Activated CD4-positive, alpha-beta T cell treated with anti-CD3 and anti-CD28 coated beads for 36 hours (primary cell): ENCODE data around the gene SLC26A5. TPM values are rescaled to one million over a fixed set of nuclear protein-coding genes. Genes with fewer than 3 reads are reported as not detected.

ENCODE experiments used
- ATAC-seq: fragments of 200-7000 bp; cut with Tn5 transposase; one replicate; pipeline ENCODE4 v1.10.0; 2021; ENCODE audit warnings: mild to moderate bottlenecking, moderate library complexity
- CTCF ChIA-PET: fragments of 350-600 bp; sonication (Branson Sonifier 250); formaldehyde crosslinking; loops from one replicate; lab custom pipeline; 2021; ENCODE audit warnings: antibody characterized with exemption; lab: Charles Lee
- POLR2A ChIA-PET: fragments of 350-600 bp; sonication (Branson Sonifier 250); formaldehyde crosslinking; loops from one replicate; lab custom pipeline; 2021; ENCODE audit warnings: antibody characterized with exemption, inconsistent platforms; lab: Charles Lee
- DNase-seq: peaks from one replicate; pipeline ENCODE4 v3.0.0-alpha.2; 2020
- H3K27ac Mint-ChIP-seq: one replicate; pipeline ENCODE4 v1.8.0; 2021; ENCODE audit warnings: mixed read lengths
- H3K27me3 Mint-ChIP-seq: one replicate; pipeline ENCODE4 v1.8.0; 2021; ENCODE audit warnings: mixed read lengths
- H3K36me3 Mint-ChIP-seq: one replicate; pipeline ENCODE4 v1.8.0; 2021; ENCODE audit warnings: low read depth, mixed read lengths
- H3K4me1 Mint-ChIP-seq: one replicate; pipeline ENCODE4 v1.8.0; 2021; ENCODE audit warnings: mixed read lengths
- H3K4me3 Mint-ChIP-seq: one replicate; pipeline ENCODE4 v1.8.0; 2021; ENCODE audit warnings: mild to moderate bottlenecking, moderate library complexity, mixed read lengths
- H3K9me3 Mint-ChIP-seq: one replicate; pipeline ENCODE4 v1.8.0; 2021; ENCODE audit warnings: low read depth, mixed read lengths
- intact Hi-C, 2 experiments: fragments of 100-400 bp; cut with DNase I in 1 of 2; cut with micrococcal nuclease in 1 of 2; formaldehyde crosslinking; loops; one replicate each; pipeline versions ENCODE4 v1.14.2 to v1.15.1; 2022 to 2024; cut with DNase I, micrococcal nuclease
- total RNA-seq, 2 experiments: library from RNA; stranded (reverse); gene quantifications; one replicate each; pipeline ENCODE4 v1.2.3, GENCODE V29; 2021

The SLC26A5 gene
- total RNA-seq, 2 experiments from 2014 or later, result not detected

DNA sequence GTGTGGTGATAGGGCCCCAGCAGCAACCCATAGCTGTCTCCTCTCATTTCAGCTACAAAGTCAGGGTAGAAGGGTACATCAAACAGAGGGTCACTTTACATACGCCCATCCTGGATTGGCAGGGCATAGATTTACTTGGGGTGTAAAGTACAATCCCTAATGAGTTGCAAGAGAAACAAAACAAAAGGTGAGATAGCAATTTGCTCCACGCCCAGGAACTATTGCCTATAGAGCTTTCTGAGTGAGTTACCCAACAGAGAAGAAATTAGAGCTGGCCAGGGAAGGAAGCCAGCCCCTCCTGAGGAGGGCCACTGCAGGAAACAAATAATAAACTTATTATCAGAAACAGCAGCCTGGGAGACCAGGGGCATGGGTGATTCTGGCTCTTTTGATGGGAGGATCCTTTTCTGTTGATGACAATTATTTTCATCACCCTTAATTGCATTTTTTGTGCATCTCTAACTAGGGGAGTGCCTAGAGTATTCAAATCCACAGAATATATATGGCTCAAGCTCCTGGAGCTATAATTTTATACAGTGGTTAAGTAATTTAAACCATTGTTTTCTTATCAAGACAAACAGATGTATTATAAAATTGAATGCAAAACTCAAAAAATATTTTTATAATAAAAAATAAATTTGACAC lies 47.4 kb downstream of the SLC26A5 start:
- POLR2A ChIA-PET, result no interaction called here
- Mint-ChIP-seq H3K9me3 (no peaks in the 10 kb centered on the region), H3K4me1 (no peaks in the 10 kb centered on the region), H3K27me3 (peaks cover 3% of the 10 kb centered on the region), H3K27ac (no peak overlapping the region), H3K4me3 (no peak overlapping the region), H3K36me3 (no peaks in the 10 kb centered on the region)
- intact Hi-C loops, result no loop called here
- CTCF ChIA-PET, result interaction anchor here (0.7 kb wide), 1 partner anchor 10 kb away, joined by 3 read pairs; no protein-coding TSS in a partner anchor
- DNase-seq (no peak), ATAC-seq (no peak)

GRCh38 chr7:103396471-103396870 lies 49.5 kb downstream of the SLC26A5 start:
- no peak overlapping the region for H3K4me3 Mint-ChIP-seq
- H3K36me3 Mint-ChIP-seq, result no peaks in the 10 kb centered on the region
- no peak for DNase-seq
- ChIA-PET CTCF (no interaction called here), POLR2A (no interaction called here)
- no peaks in the 10 kb centered on the region for H3K9me3 Mint-ChIP-seq
- no peak for ATAC-seq
- intact Hi-C loops, result no loop called here
- H3K27ac Mint-ChIP-seq, result no peak overlapping the region
- H3K27me3 Mint-ChIP-seq, result peaks cover 3% of the 10 kb centered on the region
- H3K4me1 Mint-ChIP-seq, result no peaks in the 10 kb centered on the region

GRCh38 chr7:103395071-103395470 lies 50.9 kb downstream of the SLC26A5 start:
- Mint-ChIP-seq H3K4me1 (no peaks in the 10 kb centered on the region), H3K27ac (no peak overlapping the region), H3K4me3 (no peak overlapping the region), H3K9me3 (no peaks in the 10 kb centered on the region), H3K36me3 (no peaks in the 10 kb centered on the region), H3K27me3 (peaks cover 6% of the 10 kb centered on the region)
- CTCF ChIA-PET, result no interaction called here
- POLR2A ChIA-PET, result no interaction called here
- no peak for DNase-seq
- intact Hi-C loops, result no loop called here
- ATAC-seq, result no peak

DNA sequence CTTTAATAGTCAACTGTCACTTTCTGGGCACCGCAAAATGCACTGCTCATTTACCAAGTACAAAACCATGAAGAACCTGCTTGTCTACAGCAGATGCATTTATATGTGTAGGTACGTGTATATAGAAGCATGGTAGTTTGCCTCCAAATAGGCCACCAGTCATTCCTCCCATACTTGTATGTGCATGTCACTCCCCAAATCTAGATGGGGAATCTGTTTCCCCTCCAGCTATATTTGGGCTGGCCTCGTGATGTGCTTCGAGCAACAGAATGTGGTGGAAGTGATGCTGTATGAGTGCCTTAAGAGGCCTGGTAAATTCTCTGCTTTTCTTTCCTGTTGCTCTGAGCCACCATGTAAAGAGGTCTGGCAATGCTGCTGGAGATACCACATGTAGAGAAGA lies 51.4 kb downstream of the SLC26A5 start:
- ChIA-PET POLR2A (no interaction called here), CTCF (no interaction called here)
- H3K4me3 Mint-ChIP-seq, result no peak overlapping the region

GRCh38 chr7:103391976-103392375 lies 54.0 kb downstream of the SLC26A5 start:
- CTCF ChIA-PET, result interaction anchor here (0.8 kb wide), 1 partner anchor 17 kb away, joined by 3 read pairs; no protein-coding TSS in a partner anchor

More for the DNA sequence above, 51.4 kb downstream of the SLC26A5 start:
- H3K4me1 Mint-ChIP-seq, result no peaks in the 10 kb centered on the region
- no peak for ATAC-seq
- intact Hi-C loops, result no loop called here
- H3K27me3 Mint-ChIP-seq, result peaks cover 6% of the 10 kb centered on the region
- H3K36me3 Mint-ChIP-seq, result no peaks in the 10 kb centered on the region
- no peaks in the 10 kb centered on the region for H3K9me3 Mint-ChIP-seq
- H3K27ac Mint-ChIP-seq, result no peak overlapping the region
- no peak for DNase-seq

DNA sequence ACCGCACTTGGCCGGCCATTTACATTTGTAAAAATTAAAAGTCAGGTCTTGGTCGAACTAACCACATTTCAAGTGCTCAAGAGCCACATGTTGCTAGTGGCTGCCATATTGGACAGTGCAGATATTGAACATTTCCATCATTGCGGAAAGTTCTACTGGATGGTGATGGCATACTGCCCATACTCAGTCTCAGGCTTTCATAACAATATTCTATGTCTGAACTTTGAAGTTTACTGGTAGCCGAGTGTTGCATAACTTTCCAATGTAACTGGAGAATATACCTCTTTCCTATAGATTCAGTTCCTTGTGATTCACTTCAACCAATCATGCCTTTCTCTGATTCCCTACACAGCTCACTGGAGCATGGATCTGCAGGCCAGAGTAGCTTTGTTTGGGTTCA lies 54.9 kb downstream of the SLC26A5 start:
- ChIA-PET CTCF (interaction anchor here (0.8 kb wide), 1 partner anchor 18 kb away, joined by 3 read pairs; no protein-coding TSS in a partner anchor), POLR2A (no interaction called here)
- Mint-ChIP-seq H3K9me3 (no peaks in the 10 kb centered on the region), H3K4me1 (no peaks in the 10 kb centered on the region), H3K27ac (no peak overlapping the region), H3K36me3 (no peaks in the 10 kb centered on the region), H3K27me3 (peaks cover 7% of the 10 kb centered on the region), H3K4me3 (no peak overlapping the region)
- DNase-seq, result no peak
- no peak for ATAC-seq
- intact Hi-C loops, result no loop called here

More at GRCh38 chr7:103391976-103392375, 54.0 kb downstream of the SLC26A5 start:
- Mint-ChIP-seq H3K27ac (no peak overlapping the region), H3K4me1 (no peaks in the 10 kb centered on the region), H3K27me3 (peaks cover 10% of the 10 kb centered on the region), H3K4me3 (no peak overlapping the region), H3K36me3 (no peaks in the 10 kb centered on the region), H3K9me3 (no peaks in the 10 kb centered on the region)
- intact Hi-C loops, result no loop called here
- POLR2A ChIA-PET, result no interaction called here
- ATAC-seq (no peak), DNase-seq (no peak)

DNA sequence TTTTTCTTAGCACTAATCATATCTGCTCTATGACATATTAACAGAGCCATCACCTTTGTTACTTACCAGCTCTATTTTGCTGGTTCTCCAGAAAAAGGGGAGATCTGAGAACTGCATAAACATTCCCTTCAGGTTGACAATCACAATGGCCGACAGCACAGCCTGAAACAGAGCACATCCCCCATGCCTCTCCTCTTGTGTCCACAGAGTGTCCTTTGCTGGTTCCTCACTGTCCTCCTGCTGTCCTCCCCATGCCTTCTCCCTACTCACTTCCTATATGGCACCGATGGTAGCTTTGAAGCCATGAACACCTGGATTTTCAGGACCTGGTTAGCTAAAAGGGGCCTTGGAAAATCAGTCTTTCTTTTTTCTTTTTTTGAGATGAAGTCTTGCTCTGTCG lies 56.7 kb downstream of the SLC26A5 start:
- POLR2A ChIA-PET, result no interaction called here
- no peak for ATAC-seq
- H3K27me3 Mint-ChIP-seq, result peaks cover 9% of the 10 kb centered on the region
- H3K27ac Mint-ChIP-seq, result no peak overlapping the region
- intact Hi-C loops, result no loop called here
- no peak overlapping the region for H3K4me3 Mint-ChIP-seq
- DNase-seq, result no peak
- CTCF ChIA-PET, result no interaction called here
- no peaks in the 10 kb centered on the region for H3K9me3 Mint-ChIP-seq
- no peaks in the 10 kb centered on the region for H3K36me3 Mint-ChIP-seq
- H3K4me1 Mint-ChIP-seq, result no peaks in the 10 kb centered on the region

- Mint-ChIP-seq H3K4me3 (no peak overlapping the region), H3K27ac (no peak overlapping the region), H3K36me3 (no peaks in the 10 kb centered on the region), H3K4me1 (no peaks in the 10 kb centered on the region), H3K9me3 (no peaks in the 10 kb centered on the region), H3K27me3 (peaks cover 9% of the 10 kb centered on the region)
- CTCF ChIA-PET, result interaction anchor here (0.7 kb wide), 1 partner anchor 10 kb away, joined by 3 read pairs; no protein-coding TSS in a partner anchor
- intact Hi-C loops, result no loop called here
- DNase-seq (no peak), ATAC-seq (no peak)
- POLR2A ChIA-PET, result no interaction called here
Measured at GRCh38 chr7:103388469-103389140, 57.4 kb downstream of the SLC26A5 start.

DNA sequence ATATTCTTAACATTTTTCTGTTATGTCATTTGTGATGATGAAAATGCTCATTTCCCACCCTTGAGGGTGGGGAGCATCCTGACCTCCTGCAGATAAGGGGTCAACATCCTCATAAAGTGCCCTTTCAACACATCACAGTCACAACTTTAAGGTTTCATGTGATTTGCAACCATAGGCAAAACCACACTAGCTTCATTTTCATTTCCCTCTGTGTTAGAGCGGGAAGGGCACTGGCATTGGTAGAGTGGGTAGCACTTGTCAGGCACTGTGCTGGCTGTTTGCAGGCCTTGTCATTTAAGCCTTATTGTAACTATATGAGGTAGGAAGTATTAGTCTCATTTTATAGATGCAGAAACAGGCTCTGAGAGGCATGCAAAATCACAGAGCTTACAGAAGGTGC lies 58.8 kb downstream of the SLC26A5 start:
- Mint-ChIP-seq H3K9me3 (no peaks in the 10 kb centered on the region), H3K4me3 (no peak overlapping the region), H3K27me3 (peaks cover 9% of the 10 kb centered on the region), H3K4me1 (no peaks in the 10 kb centered on the region), H3K36me3 (no peaks in the 10 kb centered on the region), H3K27ac (no peak overlapping the region)
- intact Hi-C loops, result no loop called here
- CTCF ChIA-PET, result interaction anchor here (0.8 kb wide), 1 partner anchor 77 kb away, joined by 6 read pairs; no protein-coding TSS in a partner anchor
- no peak for DNase-seq
- POLR2A ChIA-PET, result no interaction called here
- ATAC-seq, result no peak

DNA sequence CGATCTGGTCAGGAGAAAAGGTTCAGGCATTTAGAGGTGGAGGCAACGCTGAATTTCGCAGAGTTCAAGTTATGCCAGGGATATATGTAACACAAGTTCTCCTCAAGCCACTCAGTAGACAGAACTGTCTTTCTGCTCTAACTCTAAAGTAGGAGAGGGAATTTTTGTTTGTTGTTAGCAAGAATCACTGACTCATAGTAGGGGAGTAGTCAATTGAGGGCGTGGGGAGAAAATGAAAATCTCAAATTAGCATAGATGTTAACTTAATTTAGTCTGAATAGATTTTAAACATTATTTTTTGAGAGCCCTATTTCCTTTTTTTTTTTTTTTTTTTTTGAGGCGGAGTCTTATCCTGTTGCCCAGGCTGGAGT lies 64.0 kb downstream of the SLC26A5 start:
- intact Hi-C loops, result no loop called here
- Mint-ChIP-seq H3K27me3 (peaks cover 5% of the 10 kb centered on the region), H3K9me3 (no peaks in the 10 kb centered on the region), H3K4me1 (no peaks in the 10 kb centered on the region), H3K36me3 (no peaks in the 10 kb centered on the region), H3K4me3 (no peak overlapping the region), H3K27ac (no peak overlapping the region)
- CTCF ChIA-PET, result no interaction called here
- POLR2A ChIA-PET, result no interaction called here
- ATAC-seq (peak; percentile 42), DNase-seq (no peak)

- H3K36me3 Mint-ChIP-seq, result no peaks in the 10 kb centered on the region
- intact Hi-C loops, result no loop called here
- H3K27me3 Mint-ChIP-seq, result peaks cover 5% of the 10 kb centered on the region
- POLR2A ChIA-PET, result no interaction called here
- H3K4me1 Mint-ChIP-seq, result no peaks in the 10 kb centered on the region
- ATAC-seq (peak; percentile 19), DNase-seq (no peak)
- CTCF ChIA-PET, result no interaction called here
- H3K27ac Mint-ChIP-seq, result no peak overlapping the region
- no peaks in the 10 kb centered on the region for H3K9me3 Mint-ChIP-seq
- H3K4me3 Mint-ChIP-seq, result no peak overlapping the region
Measured at GRCh38 chr7:103381280-103382031, 64.6 kb downstream of the SLC26A5 start.
